Cerebellar nuclear complex (tissue), 1 donor: Measurements from ENCODE around the gene CCBE1.

Experiments
- DNase-seq, 2 experiments: peaks; one replicate each; lab custom pipeline; 2025; lab: John Stamatoyannopoulos, UW

CCBE1 gene

DNA sequence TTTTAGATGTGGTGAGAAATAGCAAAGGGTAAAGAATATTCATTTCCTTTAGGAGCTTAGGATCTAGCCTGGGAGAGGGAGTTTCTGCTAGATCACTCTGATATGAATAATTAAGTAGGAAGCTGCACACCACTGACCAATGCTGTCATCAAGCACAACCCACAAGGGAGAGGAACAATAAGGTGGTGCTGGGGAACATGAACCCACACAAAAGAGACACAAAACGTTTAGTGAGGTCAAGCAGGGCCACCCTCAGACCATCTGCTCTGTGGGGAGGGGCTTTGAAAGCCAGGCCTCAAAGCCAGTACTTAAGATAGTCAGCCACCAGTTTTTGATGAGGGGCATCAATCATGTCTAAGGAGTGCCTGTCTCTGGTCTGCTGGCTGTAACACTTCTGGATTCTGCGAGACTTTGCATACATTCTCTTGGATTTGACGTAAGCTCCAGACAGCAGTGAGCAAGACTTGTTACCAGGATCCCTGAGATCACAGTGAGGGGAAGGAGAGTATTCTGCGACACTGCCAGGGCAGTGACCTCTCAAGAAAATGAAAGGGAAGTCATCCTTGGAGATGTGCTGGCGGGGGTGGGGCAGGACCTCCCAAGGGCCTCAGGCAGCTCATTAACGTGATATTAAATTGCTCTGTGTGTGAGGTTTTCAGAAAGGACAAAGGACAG is 127.0 kb downstream of the CCBE1 start:
- no peak for DNase-seq

DNA sequence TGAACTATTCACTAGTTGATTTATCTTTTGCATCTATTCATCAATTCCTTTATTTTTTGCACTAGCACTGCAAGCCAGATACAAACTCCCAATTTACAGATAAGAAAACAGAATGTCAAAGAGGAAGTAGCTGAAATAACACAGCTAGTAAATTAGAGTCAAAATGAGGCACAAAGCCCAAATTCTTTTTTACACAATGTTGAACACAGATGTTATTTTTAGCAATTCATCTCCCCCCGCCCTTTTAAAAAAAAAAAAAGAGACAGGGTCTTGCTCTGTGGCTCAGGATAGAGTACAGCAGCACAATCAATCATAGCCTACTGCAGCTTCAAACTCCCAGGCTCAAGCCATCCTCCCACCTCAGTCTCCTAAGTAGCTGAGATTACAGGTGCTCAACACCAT is 127.8 kb downstream of the CCBE1 start:
- no peak for DNase-seq

GRCh38 chr18:59567431-59567830 is 129.8 kb downstream of the CCBE1 start:
- no peak for DNase-seq

GRCh38 chr18:59566533-59566971 is 130.7 kb downstream of the CCBE1 start:
- no peak for DNase-seq

- DNase-seq: no peak
Measured at GRCh38 chr18:59565957-59566356, 131.3 kb downstream of the CCBE1 start.

GRCh38 chr18:59564561-59564960 is 132.7 kb downstream of the CCBE1 start:
- DNase-seq: no peak

- DNase-seq: no peak
Measured at GRCh38 chr18:59563176-59563785, 133.9 kb downstream of the CCBE1 start.

- DNase-seq: no peak
Measured at GRCh38 chr18:59562751-59563150, 134.5 kb downstream of the CCBE1 start.

GRCh38 chr18:59561612-59562011 is 135.6 kb downstream of the CCBE1 start:
- no peak for DNase-seq

GRCh38 chr18:59560556-59560955 is 136.7 kb downstream of the CCBE1 start:
- DNase-seq: no peak

DNA sequence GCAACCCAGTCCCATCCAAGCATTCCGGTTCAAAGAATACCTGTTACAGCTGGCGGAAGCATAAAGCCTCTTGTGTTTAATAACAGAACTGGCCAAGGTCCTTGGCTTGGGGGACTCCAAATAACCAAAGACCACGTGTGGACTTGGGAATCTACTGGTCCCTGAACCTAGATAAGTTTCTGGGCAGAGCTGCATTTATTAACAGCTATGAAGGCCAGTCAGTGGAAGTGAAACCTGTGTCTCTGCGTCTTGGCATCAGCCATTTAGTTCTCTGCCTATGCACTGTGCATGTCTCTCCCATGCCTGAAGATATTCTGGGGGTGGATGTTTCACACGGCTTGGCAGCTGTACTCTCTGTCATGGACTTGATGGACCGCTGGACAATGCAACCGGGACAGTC is 137.7 kb downstream of the CCBE1 start:
- DNase-seq: no peak

GRCh38 chr18:59555995-59556659 is 141.1 kb downstream of the CCBE1 start:
- DNase-seq: no peak

- DNase-seq: no peak
Measured at GRCh38 chr18:59554796-59555335, 142.4 kb downstream of the CCBE1 start.

DNA sequence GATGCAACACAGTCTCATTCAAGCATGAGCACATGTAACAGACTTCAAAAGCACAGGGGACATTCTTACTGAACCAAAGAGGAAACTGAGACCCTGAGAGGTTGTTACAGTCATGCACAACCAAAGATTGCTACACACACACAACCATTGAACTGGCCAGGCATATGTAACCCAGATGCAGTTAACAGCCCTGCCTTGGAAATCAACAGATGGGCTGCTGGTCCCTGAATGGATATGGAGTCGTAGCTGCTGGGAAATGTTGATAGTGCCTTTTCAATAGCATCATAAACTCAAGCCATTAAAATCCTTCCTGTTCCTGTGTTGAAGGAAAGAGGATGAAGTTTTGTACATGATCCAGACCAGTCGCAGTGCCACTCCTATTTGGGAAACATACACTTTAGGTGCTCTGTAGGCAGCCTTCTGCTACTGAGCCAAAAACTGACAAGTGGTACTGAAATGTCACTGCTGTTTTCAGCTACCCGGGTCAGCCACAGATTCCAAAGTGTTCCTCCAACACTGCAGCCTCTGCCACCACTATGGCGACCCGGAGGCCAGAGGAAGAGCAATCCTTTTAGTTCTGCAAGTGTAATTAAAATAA is 143.9 kb downstream of the CCBE1 start:
- DNase-seq: no peak

DNA sequence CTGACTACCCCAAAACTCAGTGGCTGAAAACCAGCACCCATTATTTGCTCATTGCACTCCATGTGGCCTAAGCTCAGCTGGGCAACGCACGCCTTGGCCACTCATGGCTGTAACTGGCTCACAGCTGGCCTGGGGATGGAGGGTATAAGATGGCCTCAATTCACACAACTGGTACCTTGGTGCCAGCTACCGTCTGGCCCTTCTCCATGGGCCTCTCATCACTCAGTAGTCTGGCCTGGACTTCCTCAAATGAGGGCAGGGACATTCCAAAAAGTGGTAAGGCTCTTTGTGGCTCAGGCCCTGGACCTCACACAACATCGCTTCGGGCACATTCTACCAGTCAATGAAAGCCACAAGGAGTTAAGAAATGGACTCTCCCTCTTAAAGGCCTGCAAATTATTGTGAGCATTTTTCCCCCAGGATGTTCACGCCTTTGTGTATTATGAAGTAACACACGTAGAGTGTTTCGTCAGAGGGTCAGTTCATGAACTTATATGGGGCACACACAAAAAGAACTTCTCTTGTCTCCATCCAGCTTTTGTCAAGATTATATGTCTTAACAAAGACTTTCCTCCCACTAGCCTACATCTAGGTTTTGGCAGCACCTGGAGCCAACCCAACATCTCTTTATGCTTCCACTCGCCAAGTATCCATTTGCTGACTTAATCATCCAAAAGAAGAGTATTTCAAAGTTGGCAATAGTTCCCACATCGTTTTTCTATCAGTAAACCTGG is 145.2 kb downstream of the CCBE1 start:
- no peak for DNase-seq

GRCh38 chr18:59550174-59550516 is 147.1 kb downstream of the CCBE1 start:
- no peak for DNase-seq

DNA sequence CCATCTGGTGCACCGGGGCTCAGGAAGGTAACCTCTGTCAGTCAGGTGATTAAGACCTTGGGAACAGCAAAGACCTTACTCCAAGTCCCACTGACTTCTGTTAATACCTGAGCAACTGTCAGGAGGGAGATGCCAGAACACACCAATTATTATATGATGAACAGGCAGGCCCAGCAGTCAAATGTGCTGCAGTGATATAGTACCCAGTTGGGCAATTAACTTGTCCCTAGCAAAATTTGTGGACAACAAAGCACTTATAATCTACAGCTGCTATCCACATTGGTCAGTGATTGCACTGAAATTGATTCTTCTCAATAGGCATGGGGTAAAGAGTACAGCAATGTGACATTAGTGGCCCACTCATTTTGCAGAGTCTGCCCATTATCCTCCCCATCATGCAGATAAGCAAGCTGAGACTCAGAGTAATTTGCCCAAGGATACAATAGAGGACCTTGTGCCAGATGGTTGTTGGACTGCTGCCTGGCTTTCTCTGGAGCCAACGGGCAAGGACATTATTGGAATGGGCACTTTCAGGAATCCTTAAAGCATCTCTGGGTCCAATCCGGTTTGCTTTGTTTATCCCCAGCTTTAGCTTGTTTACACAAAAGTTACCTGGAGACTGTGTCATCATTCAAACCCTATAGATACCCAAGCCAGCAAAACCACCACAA is 147.6 kb downstream of the CCBE1 start:
- DNase-seq: no peak

GRCh38 chr18:59547581-59548182 is 149.5 kb downstream of the CCBE1 start:
- no peak for DNase-seq

GRCh38 chr18:59546188-59546587 is 151.0 kb downstream of the CCBE1 start:
- no peak for DNase-seq

DNA sequence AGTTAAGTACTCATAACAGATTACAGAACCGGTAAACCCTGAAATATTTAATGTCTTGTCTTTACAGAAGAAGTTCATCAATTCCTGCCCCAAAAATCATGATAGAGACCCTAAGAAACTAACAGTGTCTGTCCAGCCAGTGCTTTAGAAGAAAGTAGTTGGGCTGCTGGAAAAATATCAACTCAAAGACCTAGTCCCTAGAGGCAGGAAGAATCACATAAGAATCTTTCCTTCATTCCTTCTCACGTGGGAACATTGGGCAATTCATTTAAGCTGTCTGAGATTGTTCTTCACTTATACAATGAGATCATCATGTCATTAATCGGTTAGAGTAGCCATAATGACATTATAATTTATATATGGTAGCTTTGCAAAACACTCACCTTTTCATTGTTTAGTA is 156.4 kb downstream of the CCBE1 start:
- no peak for DNase-seq

DNA sequence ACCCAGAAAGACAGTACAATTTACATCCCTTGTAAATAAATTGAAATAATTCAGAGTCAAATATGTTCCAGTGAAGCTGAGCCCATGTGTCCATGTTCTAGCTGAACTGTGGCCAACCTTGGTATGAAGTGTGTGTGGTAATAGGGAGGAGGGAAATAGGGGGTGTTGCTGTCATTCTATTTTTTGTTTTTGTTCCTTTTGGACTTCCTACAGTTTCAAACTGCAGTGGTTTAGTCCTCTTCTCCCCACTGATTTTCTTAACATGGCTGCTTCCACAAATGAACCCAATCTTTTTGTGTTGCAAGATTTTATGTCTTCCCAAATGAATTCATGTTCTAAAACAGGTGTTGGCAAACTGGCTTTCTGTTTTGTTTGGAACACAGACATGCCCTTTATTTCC is 156.9 kb downstream of the CCBE1 start:
- DNase-seq: no peak
